Activated T-helper 2 cell treated with anti-CD3 and anti-CD28 coated beads, Interferon-gamma antibody, Interleukin-2, Interleukin-4, amounts not matched to agents 10 μg/mL and 5 μg/mL and 100 μg/mL, durations not matched to agents 14 hours and 24 hours and 36 hours (primary cell): ENCODE results near the gene TXNL1. TPM values are rescaled to one million over a fixed set of nuclear protein-coding genes. Genes with fewer than 3 reads are reported as not detected.
"Not testable (repeated sequence)": the region's sequence is repeated elsewhere in the genome, so short reads cannot be mapped to it uniquely, and the experiment has no call there.

Experiments used
- DNase-seq: peaks from one replicate; pipeline ENCODE4 v3.0.0; 2021; ENCODE audit warnings: low spot score
- H3K27ac Mint-ChIP-seq: one replicate; pipeline ENCODE4 v1.8.0; 2021; ENCODE audit warnings: mixed read lengths
- H3K27me3 Mint-ChIP-seq: one replicate; pipeline ENCODE4 v1.8.0; 2021; ENCODE audit warnings: low read depth, mixed read lengths
- H3K36me3 Mint-ChIP-seq: one replicate; pipeline ENCODE4 v1.8.0; 2021; ENCODE audit warnings: low read depth, mixed read lengths
- H3K4me1 Mint-ChIP-seq: one replicate; pipeline ENCODE4 v1.8.0; 2021; ENCODE audit warnings: low read depth, mixed read lengths
- H3K4me3 Mint-ChIP-seq: one replicate; pipeline ENCODE4 v1.8.0; 2021; ENCODE audit warnings: low read depth, mild to moderate bottlenecking, moderate library complexity, mixed read lengths
- H3K9me3 Mint-ChIP-seq: one replicate; pipeline ENCODE4 v1.8.0; 2021; ENCODE audit warnings: mixed read lengths
- intact Hi-C: fragments of 100-400 bp; cut with micrococcal nuclease; formaldehyde crosslinking; loops from one replicate; pipeline ENCODE4 v1.15.1; 2023
- total RNA-seq: library from RNA; stranded (reverse); gene quantifications from 2 replicates; pipeline ENCODE4 v1.2.3, GENCODE V29; 2022

TXNL1 gene
- total RNA-seq, 1 donor from 2014 or later: 96.3 TPM

- Mint-ChIP-seq H3K9me3 (no peaks in the 10 kb centered on the region), H3K4me1 (peaks cover 38% of the 10 kb centered on the region), H3K4me3 (no peak overlapping the region), H3K27ac (no peak overlapping the region), H3K27me3 (no peaks in the 10 kb centered on the region), H3K36me3 (peaks cover 25% of the 10 kb centered on the region)
- no peak for DNase-seq
- intact Hi-C loops: loop anchor here (10.0 kb wide), 2 partner anchors 347 to 927 kb away; partner anchors contain the start of gene FECH
Observed at GRCh38 chr18:56658261-56658660, 19.9 kb upstream of the TXNL1 start.

- not testable (repeated sequence) for H3K27ac Mint-ChIP-seq, H3K9me3 Mint-ChIP-seq, DNase-seq, H3K27me3 Mint-ChIP-seq, H3K4me3 Mint-ChIP-seq
- peaks cover 23% of the 10 kb centered on the region for H3K36me3 Mint-ChIP-seq
- intact Hi-C loops: loop anchor here (10.0 kb wide), 2 partner anchors 351 to 931 kb away; partner anchors contain the start of gene FECH
- H3K4me1 Mint-ChIP-seq: peaks cover 41% of the 10 kb centered on the region
Observed at GRCh38 chr18:56654280-56654679, 15.9 kb upstream of the TXNL1 start.

GRCh38 chr18:56652802-56653201 lies 14.4 kb upstream of the TXNL1 start:
- Mint-ChIP-seq H3K9me3 (no peaks in the 10 kb centered on the region), H3K4me1 (peaks cover 45% of the 10 kb centered on the region), H3K27me3 (no peaks in the 10 kb centered on the region), H3K27ac (peak overlapping the region; percentile 77), H3K4me3 (peak overlapping the region; percentile 72), H3K36me3 (peaks cover 20% of the 10 kb centered on the region)
- DNase-seq: no peak
- intact Hi-C loops: loop anchor here (10.0 kb wide), 2 partner anchors 352 to 932 kb away; partner anchors contain the start of gene FECH

GRCh38 chr18:56651771-56652092 lies 13.3 kb upstream of the TXNL1 start:
- Mint-ChIP-seq H3K27ac (peak overlapping the region; percentile 91), H3K27me3 (no peaks in the 10 kb centered on the region), H3K36me3 (peaks cover 20% of the 10 kb centered on the region), H3K4me1 (peaks cover 56% of the 10 kb centered on the region), H3K4me3 (peak overlapping the region; percentile 88), H3K9me3 (no peaks in the 10 kb centered on the region)
- no peak for DNase-seq
- intact Hi-C loops: loop anchor here (1.0 to 10.0 kb wide), 6 partner anchors 13 to 970 kb away; partner anchors contain the start of genes FECH, NARS1 and TXNL1

- Mint-ChIP-seq H3K4me3 (peak within 1 kb of the TSS; percentile 88), H3K9me3 (no peaks in the 10 kb centered on the region), H3K27me3 (no peaks in the 10 kb centered on the region), H3K36me3 (peaks cover 20% of the 10 kb centered on the region), H3K4me1 (peaks cover 59% of the 10 kb centered on the region), H3K27ac (peak within 1 kb of the TSS; percentile 91)
- intact Hi-C loops: loop anchor here (1.0 to 10.0 kb wide), 6 partner anchors 13 to 970 kb away; partner anchors contain the start of genes FECH, NARS1 and TXNL1
- DNase-seq: peak; percentile 93
Observed at GRCh38 chr18:56650944-56651770, 12.8 kb upstream of the TXNL1 start, which contains the start of gene WDR7. WDR7 (plus strand) TSS chr18:56651359; CDS start chr18:56672516, 21,157 bp downstream.

GRCh38 chr18:56649996-56650395 lies 11.6 kb upstream of the TXNL1 start:
- Mint-ChIP-seq H3K27ac (no peak overlapping the region), H3K27me3 (no peaks in the 10 kb centered on the region), H3K9me3 (no peaks in the 10 kb centered on the region), H3K4me1 (peaks cover 52% of the 10 kb centered on the region), H3K36me3 (peaks cover 15% of the 10 kb centered on the region), H3K4me3 (no peak overlapping the region)
- intact Hi-C loops: loop anchor here (2.0 to 10.0 kb wide), 4 partner anchors 21 to 935 kb away; partner anchors contain the start of gene FECH
- DNase-seq: no peak

GRCh38 chr18:56647951-56648893 lies 9.8 kb upstream of the TXNL1 start:
- peaks cover 42% of the 10 kb centered on the region for H3K4me1 Mint-ChIP-seq
- no peaks in the 10 kb centered on the region for H3K9me3 Mint-ChIP-seq
- no peaks in the 10 kb centered on the region for H3K27me3 Mint-ChIP-seq
- no peak overlapping the region for H3K27ac Mint-ChIP-seq
- no peak overlapping the region for H3K4me3 Mint-ChIP-seq
- intact Hi-C loops: loop anchor here (1.0 kb wide), 1 partner anchor 10 kb away; the partner anchor contains the start of gene TXNL1
- no peak for DNase-seq
- peaks cover 4% of the 10 kb centered on the region for H3K36me3 Mint-ChIP-seq

GRCh38 chr18:56647071-56647470 lies 8.7 kb upstream of the TXNL1 start:
- no peak overlapping the region for H3K4me3 Mint-ChIP-seq
- H3K27ac Mint-ChIP-seq: peak overlapping the region; percentile 69
- peaks cover 36% of the 10 kb centered on the region for H3K4me1 Mint-ChIP-seq
- H3K27me3 Mint-ChIP-seq: no peaks in the 10 kb centered on the region
- intact Hi-C loops: loop anchor here (1.0 kb wide), 1 partner anchor 9 kb away; the partner anchor contains the start of gene TXNL1
- H3K36me3 Mint-ChIP-seq: no peaks in the 10 kb centered on the region
- H3K9me3 Mint-ChIP-seq: no peaks in the 10 kb centered on the region
- no peak for DNase-seq

- H3K4me3 Mint-ChIP-seq: no peak overlapping the region
- intact Hi-C loops: no loop called here
- H3K4me1 Mint-ChIP-seq: peaks cover 31% of the 10 kb centered on the region
- H3K27me3 Mint-ChIP-seq: no peaks in the 10 kb centered on the region
- H3K9me3 Mint-ChIP-seq: no peaks in the 10 kb centered on the region
- no peaks in the 10 kb centered on the region for H3K36me3 Mint-ChIP-seq
- H3K27ac Mint-ChIP-seq: no peak overlapping the region
- no peak for DNase-seq
Observed at GRCh38 chr18:56645415-56646016, 7.1 kb upstream of the TXNL1 start.

- Mint-ChIP-seq H3K9me3 (no peaks in the 10 kb centered on the region), H3K36me3 (no peaks in the 10 kb centered on the region), H3K4me3 (no peak overlapping the region), H3K27me3 (no peaks in the 10 kb centered on the region), H3K4me1 (peaks cover 29% of the 10 kb centered on the region), H3K27ac (no peak overlapping the region)
- no peak for DNase-seq
- intact Hi-C loops: no loop called here
Observed at GRCh38 chr18:56643381-56643780, 5.0 kb upstream of the TXNL1 start.

- no peak for DNase-seq
- H3K36me3 Mint-ChIP-seq: peaks cover 10% of the 10 kb centered on the region
- no peaks in the 10 kb centered on the region for H3K27me3 Mint-ChIP-seq
- peaks cover 19% of the 10 kb centered on the region for H3K4me1 Mint-ChIP-seq
- intact Hi-C loops: no loop called here
- no peak overlapping the region for H3K27ac Mint-ChIP-seq
- no peak overlapping the region for H3K4me3 Mint-ChIP-seq
- no peaks in the 10 kb centered on the region for H3K9me3 Mint-ChIP-seq
Observed at GRCh38 chr18:56641714-56642337, 3.4 kb upstream of the TXNL1 start.

GRCh38 chr18:56639571-56639970 lies 1.2 kb upstream of the TXNL1 start:
- no peak overlapping the region for H3K27ac Mint-ChIP-seq
- no peaks in the 10 kb centered on the region for H3K9me3 Mint-ChIP-seq
- peak overlapping the region; percentile 99 for H3K4me3 Mint-ChIP-seq
- intact Hi-C loops: loop anchor here (2.0 to 10.0 kb wide), 3 partner anchors 15 to 1055 kb away; partner anchors contain the start of genes NARS1 and TCF4
- H3K36me3 Mint-ChIP-seq: peaks cover 26% of the 10 kb centered on the region
- DNase-seq: no peak
- H3K4me1 Mint-ChIP-seq: peaks cover 31% of the 10 kb centered on the region
- no peaks in the 10 kb centered on the region for H3K27me3 Mint-ChIP-seq
